ENCODE results near the gene CHSY1.

DNA sequence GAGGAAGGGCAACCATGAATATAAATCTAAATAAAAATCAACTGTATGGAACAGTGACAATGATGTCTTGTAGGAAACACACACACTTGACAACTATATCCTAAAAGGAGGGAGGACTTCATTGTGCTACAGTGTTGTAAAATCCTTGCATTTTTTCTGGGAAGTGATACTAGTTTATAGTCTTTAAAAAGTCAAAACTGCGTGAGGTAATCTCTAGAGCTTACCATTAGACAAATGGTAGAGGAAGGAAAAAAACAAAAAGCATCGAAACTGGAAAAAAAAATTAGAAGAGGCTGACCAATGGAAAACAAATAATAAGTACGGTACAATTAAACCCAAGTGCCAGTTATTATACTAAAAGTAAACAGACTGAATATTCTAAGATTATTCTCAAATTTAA lies 38.7 kb downstream of the CHSY1 start:
- TF ChIP-seq, protein P1, sequence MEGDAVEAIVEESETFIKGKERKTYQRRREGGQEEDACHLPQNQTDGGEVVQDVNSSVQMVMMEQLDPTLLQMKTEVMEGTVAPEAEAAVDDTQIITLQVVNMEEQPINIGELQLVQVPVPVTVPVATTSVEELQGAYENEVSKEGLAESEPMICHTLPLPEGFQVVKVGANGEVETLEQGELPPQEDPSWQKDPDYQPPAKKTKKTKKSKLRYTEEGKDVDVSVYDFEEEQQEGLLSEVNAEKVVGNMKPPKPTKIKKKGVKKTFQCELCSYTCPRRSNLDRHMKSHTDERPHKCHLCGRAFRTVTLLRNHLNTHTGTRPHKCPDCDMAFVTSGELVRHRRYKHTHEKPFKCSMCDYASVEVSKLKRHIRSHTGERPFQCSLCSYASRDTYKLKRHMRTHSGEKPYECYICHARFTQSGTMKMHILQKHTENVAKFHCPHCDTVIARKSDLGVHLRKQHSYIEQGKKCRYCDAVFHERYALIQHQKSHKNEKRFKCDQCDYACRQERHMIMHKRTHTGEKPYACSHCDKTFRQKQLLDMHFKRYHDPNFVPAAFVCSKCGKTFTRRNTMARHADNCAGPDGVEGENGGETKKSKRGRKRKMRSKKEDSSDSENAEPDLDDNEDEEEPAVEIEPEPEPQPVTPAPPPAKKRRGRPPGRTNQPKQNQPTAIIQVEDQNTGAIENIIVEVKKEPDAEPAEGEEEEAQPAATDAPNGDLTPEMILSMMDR (conservative IDR thresholded peaks at IDR 0.05; ENCODE audit: low read length): no peak
- no peak for TF ChIP-seq EZH2phosphoT487 (IDR thresholded peaks at IDR 0.05; ENCODE audit: borderline replicate concordance)
